ENCODE results near the gene BEND6.

The BEND6 gene

DNA sequence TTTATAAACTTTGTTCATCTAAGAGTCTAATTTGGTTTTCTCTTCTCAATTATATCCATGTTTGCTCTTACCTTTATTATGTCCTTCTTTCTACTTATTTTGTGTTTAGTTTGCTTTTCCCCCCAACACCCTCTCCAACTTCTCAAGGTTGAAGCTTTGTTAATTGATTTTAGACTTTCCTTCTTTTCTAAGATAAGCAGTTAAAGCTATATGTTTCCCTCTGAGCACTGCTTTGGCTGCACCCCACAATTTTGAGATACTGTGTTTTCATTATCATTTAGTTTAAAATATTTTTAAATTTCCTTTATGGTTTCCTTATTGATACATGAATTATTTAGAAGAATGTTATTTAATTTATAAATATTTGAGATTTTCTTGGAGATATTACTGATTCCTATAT lies 13.9 kb upstream of the BEND6 start:
- DNase-seq = no peak

DNA sequence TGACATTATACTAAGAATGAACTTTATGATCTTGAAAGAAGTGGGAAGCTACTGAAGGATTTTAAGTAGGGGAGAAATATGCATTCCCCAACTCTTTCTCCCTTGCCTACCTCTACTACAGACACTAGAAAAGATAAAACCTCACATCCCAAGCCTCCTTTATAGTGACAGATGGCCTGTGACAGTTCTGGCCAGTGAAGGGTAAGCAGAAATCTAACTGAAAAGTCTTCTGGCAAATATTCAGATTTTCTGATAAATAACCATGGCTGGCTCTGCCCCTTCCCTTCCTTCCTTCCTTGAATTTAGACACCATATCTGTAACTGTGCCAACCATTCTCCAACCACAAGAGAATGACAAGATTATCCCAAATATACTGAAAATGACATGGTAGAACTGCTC lies 10.2 kb upstream of the BEND6 start:
- no peak for DNase-seq

DNA sequence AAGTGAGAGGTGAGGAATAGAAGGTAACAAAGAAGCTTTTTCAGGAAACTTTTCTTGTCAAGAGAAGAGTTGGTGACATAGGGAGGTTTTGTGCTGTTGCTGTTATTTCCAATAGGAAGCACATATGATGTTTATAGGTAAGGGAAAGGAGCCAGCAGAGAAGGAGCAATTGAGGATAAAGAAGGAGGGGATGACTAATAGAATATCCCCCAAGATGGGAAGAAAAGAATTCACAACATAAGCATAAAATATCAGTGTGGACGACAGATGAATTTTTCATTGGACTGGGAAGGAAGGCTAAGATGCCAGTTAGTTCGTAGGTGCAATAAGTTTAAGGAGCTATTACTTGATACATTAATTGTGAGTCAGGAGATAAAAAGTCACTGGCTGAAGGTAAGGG lies 8.5 kb upstream of the BEND6 start:
- no peak for DNase-seq

DNA sequence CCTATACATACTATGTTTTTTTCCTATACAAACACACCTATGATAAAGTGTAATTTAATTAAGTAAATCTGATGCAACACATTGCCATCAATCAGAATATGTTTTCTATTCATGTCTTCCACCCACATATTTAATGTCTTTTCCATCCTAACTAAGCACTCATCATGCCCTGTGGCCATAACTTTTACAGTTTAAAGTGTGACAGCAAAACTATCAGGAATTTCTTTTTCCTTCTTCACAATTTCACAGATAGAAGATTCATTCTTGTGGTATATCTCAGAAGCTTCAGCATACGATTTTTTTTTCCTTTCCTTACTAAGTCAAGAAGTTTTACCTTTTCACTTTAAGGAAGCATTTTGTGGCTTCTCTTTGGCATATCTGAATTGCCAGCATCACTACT lies 7.0 kb upstream of the BEND6 start:
- DNase-seq = no peak

DNA sequence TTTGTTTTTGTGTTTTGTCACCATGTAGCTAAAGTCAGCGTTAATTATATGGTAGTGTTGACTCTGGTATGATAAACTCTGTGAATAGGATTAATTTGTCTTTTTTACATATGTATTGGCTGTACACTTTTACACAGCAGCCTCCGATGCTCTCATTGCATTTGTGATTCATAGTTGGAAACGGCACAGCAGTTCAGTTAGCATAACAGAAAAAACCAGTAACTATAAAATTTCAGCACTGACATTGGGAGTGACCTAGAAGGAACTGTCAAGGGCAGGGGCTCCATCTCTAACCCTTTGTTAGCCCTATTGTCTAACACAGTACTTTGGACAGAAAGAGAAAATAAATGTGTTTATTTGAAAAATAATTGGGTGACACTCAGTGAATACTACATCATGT lies 5.6 kb upstream of the BEND6 start:
- DNase-seq = no peak

DNA sequence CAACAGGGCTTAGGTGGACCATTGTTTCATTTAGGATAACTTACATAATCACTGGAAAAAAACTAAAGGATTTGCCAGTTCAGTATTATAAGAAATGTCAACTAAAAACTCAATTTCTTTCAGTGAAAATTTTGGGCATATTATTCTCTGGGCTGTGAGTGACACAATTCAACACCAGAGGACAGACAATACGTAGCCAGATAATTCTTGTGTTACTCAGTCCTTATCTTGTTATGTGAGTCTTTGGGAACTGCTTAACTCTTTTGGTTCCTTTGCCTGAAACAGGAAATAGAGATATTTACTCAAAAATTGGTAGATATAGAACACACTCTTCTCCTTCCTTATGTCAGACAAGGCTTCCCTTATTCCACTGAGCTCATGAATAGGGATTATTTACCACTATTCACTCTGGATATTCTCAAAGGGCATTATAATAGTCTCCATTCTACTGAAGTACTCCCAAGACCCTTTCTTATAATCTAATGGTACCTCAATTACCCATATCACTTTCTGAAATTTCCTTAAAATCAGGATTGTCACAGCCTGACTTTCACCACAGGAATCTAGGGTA lies 4.9 kb upstream of the BEND6 start:
- no peak for DNase-seq

DNA sequence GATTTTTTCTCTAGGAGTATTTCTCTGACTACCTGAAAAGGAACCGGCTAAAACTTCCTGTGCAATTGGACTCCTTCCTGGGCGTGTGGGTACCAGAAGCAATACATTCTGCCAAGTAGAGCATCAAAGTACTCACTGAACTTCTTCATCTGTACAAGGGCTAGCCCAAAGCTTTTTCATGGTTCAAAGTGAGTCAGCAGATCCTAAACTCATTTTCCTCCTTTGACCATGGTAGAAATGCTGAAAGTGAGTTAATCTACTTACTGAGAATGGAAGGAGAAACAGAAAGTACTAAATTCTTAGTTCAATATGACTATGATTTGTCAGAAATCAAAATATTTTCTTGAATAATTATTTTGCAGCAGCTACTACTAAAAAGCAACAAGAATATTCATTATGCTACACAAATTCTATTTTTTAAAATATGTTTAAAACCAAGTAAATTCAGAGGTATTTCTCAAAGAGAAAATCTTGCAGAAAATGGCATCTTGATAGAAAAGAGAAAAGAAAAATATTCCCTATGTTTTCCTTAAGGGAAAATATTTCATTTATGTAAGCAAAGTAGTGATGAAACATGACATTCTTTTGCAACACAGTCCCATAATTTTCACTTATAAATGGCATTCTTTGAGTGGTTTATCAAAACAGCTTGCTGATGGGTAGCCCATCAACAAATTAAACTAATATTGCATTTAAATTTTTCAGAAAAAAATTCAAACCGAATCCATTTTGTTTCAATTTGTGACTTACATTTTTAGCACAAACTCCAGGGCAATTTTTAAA lies 3.7 kb upstream of the BEND6 start:
- DNase-seq = no peak

DNA sequence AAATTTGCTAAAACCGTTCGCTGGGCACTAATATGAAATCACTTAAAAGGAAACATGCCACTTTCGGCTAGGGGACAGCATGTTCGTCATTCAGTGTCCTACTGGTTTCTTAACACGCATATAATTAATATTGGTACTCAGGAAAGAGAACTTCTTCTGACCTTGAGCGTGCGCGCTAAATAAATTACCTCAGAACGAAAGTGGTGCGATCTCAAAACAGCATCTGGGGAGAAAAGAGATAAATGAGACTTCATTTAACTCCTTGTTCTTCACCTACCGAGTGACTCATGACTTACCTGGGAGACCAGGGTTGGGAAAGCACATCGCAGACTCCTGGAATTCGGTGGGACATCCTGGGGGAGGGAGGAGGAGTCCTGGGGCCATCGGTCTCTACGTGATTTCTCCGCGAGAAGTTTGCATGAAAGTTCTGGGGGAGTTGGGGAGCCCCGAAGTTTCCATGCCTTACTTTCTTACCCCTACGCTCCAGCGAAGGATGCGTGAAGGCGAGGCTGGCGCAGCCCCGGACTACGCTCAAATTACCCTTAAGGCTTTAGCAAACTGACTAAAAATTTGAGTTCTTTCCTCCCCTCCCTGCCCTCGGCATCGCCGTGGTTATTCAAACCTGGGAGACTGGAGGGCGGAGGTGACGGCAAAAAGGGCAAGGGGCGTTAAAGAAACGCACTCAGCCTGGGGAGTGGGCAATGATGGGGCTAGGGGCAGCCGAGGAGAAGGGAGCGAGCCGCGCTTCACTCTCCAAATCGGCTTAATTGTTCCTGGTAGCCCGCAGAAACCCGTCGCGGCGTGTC lies 1.1 kb upstream of the BEND6 start:
- peak; percentile 32 for DNase-seq

DNA sequence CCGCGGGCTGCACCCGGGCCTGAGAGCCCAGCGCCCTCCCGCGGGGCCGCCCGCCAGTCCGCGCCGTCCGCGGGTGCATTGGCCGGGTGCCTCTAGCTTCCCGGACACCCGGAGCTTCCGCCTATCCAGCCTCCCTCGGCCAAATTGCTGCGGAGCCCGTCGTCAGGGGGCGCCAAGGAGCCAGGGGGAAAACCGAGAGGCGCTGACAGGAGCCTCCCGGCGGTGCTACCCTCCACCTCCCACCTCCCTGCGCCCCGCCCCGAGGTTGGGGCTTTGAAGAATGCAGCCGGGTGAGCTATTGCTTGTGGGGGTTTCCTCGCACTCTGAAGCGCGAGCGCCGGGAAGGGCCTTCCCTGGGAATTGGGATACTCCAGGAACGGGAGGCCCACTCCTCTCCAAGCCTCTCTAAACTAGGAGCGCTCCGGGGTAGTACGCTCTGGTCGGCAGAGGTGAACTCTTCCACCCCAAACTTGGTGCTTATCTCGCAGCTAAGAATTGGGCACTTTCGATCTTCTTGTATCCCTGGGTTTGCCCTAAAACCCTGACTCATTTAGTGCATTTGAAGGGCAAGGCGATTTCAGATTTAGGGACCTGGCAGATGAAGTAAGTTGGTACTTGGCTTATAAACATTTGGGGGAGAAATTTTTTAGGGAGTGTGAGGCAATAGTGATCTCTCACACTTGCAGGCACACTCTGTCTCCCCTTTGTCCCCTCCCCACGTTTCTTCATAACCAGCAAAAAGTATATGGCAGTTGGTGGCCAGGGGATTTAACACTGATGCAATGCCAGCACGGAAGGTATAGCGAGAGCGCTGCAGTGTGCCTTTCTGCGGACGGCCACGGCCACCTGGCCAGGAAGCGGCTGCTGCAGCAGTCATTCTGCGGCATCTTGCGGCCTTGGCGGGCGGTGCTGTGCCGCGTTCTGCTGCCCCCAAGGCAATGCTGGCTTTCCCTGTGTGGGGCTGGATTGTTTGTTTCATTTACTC lies 556 bp downstream of the BEND6 start:
- DNase-seq = peak; percentile 84

DNA sequence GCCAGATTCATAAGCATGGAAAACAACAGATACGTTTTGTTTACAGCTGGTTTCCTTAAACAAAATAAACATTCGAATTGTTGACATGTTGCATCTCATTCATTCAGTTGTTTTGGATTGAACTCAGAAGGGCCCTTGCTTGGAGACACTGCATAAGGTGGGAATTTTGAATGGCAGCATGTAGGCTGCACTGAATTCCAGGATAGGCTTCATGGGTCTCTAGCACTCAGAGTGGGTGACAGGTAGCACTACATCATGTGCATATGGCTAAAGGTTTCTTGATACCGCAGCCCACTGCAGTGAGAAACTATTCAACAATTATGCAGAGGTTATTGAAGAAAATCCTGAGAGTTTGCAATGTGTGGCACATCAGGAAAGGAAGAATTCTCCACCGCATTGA lies 1.6 kb downstream of the BEND6 start:
- DNase-seq = no peak

DNA sequence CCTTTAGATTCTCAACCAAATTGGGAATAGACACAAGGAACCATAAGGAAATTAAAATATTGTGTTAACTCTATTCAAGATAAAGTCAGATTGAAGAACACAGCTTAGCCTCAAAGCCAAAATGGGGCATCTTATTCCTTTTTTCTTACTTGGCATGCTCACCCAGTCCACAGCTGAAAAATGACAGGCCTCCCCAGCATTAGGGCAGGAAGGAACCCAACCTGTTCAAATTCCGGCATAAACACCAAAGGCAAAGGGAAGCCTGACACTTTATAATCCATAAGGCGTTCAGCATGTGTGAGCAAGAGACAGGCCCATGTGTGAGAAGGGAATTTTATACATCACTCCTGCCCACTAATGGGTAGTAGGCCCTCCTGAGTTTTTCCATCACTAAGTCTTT lies 2.9 kb downstream of the BEND6 start:
- no peak for DNase-seq

DNA sequence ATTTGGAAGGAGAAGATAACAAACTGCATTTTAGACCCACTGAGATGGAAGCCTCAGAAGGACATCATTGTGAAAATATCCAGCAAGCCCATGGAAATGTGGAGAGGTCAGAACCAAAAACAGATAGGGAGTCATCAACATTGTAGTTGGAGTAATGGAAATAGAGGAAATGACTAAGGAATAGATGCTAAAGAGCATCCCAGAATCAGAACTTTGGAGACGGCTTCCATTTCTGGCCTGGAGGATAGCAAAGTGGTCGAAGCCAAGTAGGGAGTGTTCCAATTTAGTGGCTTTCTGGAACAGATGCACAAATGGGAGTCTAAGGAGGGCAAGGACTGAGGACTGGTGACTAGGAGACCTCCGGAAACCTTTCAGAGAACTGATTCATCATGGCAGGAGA lies 3.6 kb downstream of the BEND6 start:
- DNase-seq = no peak

DNA sequence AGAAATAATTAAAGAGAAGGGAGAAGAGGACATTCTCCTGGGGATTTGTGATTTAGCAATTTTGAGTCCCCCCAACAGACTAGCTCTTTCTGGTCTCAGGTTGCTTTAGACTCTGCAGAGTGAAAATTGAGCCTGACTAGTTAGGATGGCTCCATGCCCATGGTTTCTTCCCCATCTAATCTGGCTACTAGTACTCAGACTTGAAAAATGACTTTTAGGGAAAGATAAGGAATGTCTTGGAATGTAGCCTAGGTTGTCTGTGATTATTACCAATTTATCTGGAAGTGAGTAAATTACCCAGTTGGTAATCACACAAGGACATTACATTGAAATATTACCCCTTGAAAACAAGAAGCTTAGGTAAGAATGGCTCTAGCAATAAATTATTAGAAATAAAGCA lies 4.2 kb downstream of the BEND6 start:
- no peak for DNase-seq

DNA sequence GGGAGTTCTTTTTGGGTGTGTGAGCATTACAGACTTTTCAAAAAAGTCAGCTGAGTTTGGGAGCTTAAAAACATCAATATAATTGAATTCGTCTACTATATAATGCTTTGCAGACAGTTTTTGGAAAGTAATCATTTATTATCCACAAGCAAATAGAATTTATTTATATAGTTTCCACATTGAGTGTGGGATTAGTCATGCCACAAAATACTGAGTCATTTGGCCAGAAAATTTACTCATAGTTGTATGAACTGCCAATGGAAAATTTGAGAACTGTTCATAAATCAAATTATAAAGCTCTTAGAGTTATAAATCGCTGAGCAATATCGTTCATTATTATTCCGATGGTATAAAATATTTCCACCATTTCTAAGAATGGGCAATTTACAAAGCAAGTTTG lies 5.0 kb downstream of the BEND6 start:
- DNase-seq = no peak

DNA sequence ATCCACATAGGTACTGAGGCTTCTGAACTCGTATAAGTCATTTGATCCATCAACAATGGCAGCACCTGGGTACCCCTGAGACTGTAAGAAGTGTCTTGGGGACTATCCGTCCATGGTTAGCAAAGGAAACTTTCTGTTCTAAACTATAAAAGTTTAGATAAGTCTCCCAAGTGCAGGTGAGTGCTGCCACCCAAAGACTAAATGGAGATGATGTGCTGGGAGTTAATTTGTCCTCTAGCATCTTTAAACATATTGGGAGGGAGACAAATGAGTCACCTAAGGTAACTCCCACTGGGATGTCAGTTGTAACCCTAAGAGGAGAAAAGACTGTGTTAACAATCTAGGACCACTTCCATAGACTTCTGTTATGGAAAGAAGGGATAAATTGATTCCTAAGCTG lies 6.2 kb downstream of the BEND6 start:
- no peak for DNase-seq

DNA sequence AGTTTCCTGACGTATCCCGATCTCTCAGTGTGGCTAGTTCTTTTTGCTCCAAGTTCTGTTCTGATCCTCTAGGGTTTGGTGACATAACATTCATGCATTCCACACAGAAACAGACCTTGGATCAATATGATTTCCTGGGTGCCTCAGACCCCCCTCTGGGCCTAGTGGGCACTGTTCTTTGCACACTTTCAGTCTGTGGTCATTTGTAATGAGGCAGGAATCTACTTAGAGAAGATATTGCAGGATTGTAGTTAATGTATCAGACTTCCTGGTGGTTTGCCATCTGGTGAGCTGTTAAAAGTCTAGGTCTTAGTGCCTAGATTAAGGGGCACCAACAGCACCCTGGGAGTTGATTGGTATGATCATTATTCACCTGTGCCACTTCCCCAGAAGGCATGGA lies 7.5 kb downstream of the BEND6 start:
- DNase-seq = no peak

DNA sequence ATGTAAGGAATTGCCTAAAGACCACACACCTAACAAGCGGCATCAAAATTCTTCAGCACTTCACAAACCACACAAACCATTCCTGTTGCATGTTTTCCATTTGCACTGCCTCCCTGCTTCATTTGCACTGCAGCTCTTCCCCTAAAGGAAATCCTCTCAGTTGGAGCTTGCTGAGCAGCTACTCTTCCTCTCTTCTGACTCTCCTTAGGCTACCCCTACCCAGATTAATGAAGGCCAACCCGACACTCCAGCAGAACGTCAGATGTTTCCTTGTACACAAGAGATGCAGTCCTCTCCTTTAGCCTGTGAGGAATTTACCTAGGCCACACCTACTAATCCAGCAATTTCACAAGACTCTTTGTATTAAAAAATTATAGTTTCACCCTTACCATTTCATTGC lies 8.1 kb downstream of the BEND6 start:
- DNase-seq = no peak

DNA sequence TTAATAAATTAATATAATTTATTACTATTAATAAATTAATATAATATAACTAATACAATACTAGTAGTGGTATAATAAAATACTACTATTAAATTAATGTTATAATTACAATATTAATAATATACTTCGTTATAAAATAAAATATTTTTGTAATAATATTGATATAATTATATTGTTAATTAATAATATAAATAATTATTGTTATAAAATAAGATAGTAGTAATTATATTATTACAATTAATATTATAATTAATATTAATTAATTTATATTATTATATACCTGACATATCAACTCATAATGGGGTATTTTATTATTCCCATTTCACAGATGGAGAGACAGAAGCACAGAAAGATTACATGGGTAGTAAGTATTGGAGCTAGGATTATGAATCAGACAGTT lies 8.9 kb downstream of the BEND6 start:
- no peak for DNase-seq

DNA sequence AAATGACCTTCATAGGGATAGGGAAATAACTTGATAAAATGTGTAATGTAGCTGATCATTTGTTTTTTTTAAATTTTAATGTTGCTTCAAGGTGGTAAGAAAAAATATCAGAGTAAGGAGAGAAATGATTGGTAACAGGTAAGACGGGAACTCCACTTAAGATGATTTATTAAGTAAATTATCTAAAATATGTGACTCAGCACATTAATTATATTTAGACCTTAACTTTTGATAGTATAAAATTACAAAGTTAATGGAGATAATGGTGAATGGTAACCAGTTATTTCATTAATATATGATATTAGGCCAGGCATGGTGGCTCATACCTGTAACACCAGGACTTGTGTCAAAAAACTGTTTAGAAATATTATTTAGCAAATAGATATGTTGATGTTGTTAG lies 10.2 kb downstream of the BEND6 start:
- DNase-seq = no peak

DNA sequence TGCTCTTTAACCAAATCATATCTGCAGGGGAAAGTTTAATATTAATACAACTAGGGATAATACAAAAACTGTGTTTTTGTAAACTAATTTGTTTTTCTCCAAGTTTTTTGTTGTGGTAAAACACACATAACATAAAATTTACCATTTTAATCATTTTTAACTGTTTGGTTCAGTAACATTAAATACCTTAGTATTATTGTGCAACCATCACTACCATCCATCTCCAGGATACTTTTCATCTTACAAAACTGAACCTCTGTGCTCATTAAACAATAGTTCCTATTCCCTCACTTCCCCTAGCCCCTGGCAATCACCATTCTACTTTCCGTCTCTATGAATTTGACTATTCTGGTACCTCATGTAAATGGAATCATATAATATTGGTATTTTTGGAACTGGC lies 15.9 kb downstream of the BEND6 start:
- no peak for DNase-seq

DNA sequence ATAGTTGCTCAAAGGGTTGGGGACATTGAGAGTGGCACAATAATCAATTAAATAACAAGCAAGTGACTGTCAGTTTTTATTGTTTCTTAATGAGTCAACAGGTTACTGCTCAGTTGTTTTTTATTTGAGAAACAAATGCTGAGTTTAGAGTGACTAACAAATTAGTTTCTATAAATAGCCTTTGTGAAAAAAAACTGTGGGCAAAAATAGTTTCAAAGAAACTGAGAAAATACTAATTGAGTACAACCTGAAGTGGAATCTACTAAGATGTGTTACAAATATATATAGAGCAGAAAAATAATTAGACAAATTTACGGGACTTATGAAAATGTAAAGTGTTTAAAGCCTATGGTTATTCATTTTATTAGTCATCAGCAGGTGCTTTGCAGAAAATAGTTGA lies 22.3 kb downstream of the BEND6 start:
- no peak for DNase-seq

DNA sequence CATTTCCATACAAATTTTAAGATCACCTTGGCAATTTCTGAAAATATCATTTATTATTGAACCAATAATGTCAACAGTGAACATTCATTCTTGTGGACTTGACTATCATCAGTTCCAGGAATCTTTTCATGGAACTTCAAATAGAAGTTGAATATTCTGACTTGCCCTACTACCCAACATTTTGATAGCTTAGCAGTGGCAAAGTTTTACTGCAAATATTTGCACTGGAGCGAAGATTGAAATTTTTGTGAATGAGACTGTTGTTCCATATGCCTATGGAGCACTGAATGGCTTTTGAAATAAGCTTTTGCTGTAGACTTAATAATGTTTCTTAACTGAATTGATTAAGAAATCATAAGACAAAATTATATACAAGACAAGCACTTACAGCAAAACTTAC lies 23.6 kb downstream of the BEND6 start:
- no peak for DNase-seq

DNA sequence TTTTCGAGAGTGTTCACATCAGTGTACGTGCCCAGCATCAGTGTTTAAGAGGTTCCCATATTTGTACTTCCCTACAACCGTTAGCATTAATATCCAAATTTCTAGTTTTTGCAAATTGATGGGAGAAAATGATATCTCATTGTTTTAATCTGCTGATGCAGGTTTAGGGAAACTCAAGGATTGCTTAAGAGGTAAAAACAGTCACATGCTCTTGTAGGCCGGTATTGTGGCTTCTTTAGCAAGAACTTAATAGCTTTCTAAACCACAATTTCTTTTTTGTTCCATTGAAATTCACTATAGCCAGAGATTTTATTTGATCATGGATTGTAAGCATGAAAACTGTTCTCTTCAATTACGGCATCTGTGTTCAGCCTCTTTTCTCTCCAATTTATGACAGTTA lies 29.5 kb downstream of the BEND6 start:
- no peak for DNase-seq

All from femur (tissue), 1 donor.